Ramos (cell line): ENCODE results near the gene PLXND1.

Experiments
- in situ Hi-C: fragments of 300-500 bp; cut with MboI; formaldehyde crosslinking; loops from one replicate; pipeline ENCODE4 v1.14.3; 2022; ENCODE audit warnings: low sequenced_read_pairs; ENCODE audit not compliant: unreplicated experiment

Gene PLXND1

GRCh38 chr3:129593230-129593594 lies 13.3 kb downstream of the PLXND1 start:
- in situ Hi-C loops, result no loop called here

- in situ Hi-C loops, result no loop called here
These were observed 13.9 kb downstream of the PLXND1 start for GRCh38 chr3:129592381-129593131.

GRCh38 chr3:129591932-129592331 lies 14.5 kb downstream of the PLXND1 start:
- in situ Hi-C loops, result no loop called here

DNA sequence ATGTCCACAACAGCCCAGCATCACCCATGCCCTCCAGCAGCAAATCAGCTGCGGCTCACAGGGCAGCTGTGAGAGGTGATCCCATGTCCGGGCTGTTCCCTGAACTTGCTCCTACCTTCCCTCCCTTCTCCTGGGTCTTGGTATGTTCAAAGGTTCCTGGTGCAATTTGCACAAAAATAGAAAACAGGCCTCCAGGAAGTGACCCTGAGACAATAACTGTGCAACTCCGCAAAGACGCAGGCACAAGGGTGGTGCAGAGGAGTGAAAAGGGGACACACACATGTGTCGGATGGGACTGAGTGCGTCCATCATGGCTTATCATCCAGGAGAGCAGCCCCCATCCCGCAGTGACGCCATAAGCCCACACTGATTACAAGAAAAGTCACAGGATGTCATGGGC lies 16.3 kb downstream of the PLXND1 start:
- in situ Hi-C loops, result no loop called here

DNA sequence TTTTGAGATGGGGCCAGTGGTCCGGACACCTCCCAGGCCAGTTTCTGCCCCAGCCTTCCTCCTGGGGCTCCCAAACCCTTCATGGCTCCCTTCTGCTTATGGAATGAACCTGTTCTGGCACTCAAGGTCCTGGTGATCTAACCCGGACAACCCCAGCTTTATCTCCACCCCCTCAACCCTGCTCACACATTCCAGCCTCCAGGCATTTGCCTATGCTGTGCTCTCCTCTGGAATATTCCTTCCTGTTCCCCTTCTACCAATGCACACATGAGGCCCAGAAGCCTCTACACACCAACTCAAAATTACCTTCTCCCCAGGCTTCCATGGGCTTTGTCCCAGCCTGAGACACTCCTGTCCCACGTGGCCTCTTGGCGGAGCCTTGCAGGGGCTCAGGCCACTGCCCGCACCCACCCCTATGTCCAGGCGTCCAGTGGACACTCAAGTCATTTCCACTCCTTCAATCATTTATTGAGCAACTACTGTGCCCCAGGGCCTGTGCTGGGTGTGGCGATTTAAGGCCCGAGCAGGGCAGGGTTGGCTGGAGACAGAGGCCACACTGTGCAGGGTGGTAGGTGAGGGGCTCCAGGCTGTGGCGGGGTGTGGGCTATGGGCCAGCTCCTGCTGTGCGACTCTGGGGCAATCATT lies 18.8 kb downstream of the PLXND1 start:
- in situ Hi-C loops, result no loop called here

- in situ Hi-C loops, result no loop called here
These were observed 19.6 kb downstream of the PLXND1 start for GRCh38 chr3:129586746-129587430.

- in situ Hi-C loops, result no loop called here
These were observed 20.4 kb downstream of the PLXND1 start for GRCh38 chr3:129585949-129586657.

- in situ Hi-C loops, result no loop called here
These were observed 21.8 kb downstream of the PLXND1 start for GRCh38 chr3:129584631-129585030.

DNA sequence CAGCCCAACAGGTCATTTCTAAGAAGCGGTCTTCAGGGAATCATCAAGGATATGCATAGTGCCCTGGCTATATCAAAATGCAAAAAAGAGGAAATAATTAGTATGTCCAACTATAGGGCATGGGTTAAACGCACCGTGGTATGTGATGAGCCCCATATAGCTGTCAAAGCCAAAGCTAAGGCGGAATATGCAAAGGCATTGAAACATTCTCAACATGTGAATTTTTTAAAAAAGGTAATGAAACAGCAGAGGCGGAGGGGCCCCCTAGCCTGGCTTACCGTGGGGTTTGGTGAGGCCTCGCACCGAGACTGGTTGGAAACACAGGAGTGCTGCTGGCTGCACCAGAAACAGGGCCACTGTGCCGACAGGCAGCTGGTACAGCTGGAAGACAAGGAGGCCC lies 23.2 kb downstream of the PLXND1 start:
- in situ Hi-C loops, result no loop called here

GRCh38 chr3:129582799-129583198 lies 23.7 kb downstream of the PLXND1 start:
- in situ Hi-C loops, result no loop called here

DNA sequence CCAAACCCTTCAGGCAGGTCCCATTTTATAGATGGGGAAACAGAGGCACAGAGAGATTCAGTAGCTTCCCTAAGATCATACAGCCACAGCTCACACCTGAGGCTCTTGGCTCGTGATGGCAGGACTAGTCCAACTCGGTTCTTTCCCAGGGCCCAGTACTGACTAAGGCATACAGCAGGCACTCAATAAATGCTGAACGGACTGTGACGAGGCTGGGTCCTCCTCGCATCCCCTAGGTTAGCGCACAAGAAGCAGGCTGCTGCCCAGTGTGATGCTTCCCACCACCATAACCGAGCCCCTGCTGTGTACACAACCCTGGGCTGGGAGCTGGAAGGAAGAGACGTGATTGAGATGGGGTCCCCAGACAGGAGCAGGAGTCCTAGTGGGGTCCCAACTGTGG lies 24.9 kb downstream of the PLXND1 start:
- in situ Hi-C loops, result no loop called here

DNA sequence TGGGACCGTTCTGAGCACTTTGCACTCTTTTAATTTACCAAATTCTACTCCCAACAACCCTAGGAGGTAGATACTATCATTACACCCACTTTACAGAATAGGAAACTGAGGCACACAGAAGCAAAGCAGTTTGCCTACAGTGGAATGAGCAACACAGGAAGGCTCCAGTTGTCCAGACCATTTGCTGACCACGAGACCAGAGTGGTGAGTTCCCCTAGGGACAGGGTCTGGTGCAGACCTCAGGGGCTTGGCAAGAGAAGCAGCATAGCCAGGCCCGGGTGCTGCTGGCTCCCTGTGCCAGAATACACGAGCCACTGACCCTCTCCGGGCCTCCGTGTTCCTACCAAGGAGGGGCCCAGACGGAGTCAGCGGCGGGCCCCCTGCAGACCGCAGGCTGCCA lies 26.5 kb downstream of the PLXND1 start:
- in situ Hi-C loops, result no loop called here

DNA sequence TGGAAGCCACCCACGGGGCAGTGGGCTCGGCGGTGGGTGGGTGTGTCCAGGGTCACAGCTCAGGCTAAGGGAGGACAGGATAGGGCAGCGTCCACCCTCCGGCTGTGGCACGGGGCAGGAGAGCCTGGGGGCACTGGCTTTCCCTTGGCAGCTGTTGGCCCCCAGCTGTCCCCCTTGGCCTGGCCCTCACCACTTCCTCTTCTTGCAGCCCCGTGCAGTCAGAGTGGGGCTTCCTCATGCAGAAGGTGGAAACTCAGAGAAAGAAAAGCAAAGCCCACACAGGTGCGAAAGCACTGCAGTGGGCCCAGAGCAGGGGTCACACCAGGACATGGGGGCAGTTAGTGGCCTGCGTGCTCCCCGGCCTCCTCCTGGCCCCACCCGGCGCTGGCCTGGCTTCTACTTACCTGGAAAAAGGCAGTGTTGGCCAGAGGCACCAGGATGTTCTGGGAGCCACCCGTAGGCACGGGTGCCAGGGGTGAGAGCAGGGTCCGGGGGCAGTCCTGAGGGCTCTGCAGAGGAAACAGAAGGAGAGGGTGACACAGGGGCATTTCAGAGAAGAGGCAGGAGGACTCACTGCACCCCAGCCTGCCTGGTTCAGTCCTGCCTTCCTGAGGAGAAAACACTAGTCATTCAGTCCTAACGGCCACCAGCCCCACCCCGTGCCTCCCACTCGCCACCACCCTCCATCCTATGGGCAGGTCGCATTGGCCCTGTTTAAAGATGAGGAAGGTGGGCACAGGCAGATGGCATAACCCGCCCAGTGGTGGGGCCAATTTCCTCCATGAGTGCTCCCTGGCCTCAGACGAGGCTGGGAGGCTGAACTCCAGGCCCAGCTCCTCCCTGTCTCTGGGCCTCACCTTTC lies 28.3 kb downstream of the PLXND1 start:
- in situ Hi-C loops, result no loop called here

DNA sequence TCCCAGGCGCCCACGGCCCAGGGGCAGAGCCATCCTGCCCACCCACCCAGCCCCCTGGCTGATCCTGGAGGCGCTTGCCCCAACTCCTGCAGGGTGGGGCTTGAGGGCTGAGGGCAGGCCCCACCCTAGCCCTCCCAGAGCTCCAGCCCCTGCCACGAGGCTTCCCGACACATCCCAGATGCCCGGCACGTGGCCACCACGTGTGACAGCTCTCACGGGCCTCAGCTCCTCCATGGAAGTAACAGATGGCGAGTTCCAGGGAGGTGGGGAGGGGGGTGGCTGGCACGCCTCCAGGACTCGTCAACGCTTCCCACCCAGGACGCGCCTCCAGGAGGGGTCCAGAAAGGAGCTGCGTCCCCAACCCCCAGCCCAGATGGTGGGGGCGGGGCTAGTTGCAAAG lies 29.1 kb downstream of the PLXND1 start:
- in situ Hi-C loops, result no loop called here

- in situ Hi-C loops, result no loop called here
These were observed 29.7 kb downstream of the PLXND1 start for GRCh38 chr3:129576514-129577352.

DNA sequence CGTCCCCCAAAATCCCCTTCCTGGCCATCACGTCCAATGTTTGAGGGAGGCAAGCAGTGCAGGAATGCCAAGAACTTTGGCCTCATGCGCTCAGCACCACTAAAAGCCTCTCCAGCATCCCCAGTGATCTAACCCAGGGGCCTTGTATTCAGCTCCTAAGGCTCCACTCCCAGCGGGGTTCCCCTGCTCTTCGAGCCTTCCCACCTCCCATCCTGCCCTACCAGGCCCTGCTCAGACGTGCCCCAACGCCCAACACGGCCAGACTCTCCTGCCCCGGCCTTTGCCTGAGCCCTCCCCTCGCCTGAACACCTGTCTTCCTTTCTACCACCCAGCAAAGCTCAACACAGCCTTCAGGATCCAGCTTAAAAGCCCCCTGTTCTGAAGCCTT lies 30.5 kb downstream of the PLXND1 start:
- in situ Hi-C loops, result no loop called here

DNA sequence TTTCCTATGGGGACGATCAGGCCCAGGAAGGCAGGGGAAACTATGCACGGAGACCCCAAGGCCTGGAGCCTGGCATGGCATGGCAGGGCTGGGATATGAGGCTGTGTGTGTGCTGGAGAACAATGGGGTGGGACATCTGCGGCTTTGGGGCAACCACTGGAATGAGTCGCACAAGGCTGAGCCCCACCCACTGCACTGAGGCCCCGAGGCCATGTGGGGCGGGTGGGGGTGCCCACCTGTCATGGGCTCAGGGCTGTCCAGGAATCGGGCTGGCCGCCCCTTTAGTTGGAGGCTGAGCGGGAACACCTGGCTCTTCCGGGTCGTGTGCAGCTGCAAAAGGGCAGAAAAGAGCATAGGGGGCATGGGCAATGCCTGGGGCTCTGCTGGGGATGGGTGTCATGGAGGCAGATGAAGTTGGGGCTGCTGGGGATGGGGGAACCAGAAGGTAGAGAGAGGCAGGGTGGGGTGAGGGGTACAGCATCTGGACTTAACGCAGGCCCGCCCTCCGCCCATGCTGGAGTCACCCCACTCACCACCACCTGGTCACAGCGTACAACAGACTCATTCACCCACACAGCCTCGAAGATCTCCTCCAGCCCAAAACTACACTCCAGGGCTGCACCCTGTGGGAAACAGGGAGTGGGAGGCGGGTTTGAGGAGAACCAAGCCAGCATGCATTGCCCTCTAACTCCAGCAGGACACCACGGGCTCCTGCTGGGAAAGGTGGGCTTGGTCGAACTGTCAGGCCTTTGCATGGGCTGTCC lies 31.1 kb downstream of the PLXND1 start:
- in situ Hi-C loops, result no loop called here

- in situ Hi-C loops, result no loop called here
These were observed 32.3 kb downstream of the PLXND1 start for GRCh38 chr3:129574206-129574605.
